ENCODE data around the gene THAP7. TPM values are rescaled to one million over a fixed set of nuclear protein-coding genes. Genes with fewer than 3 reads are reported as not detected.

THAP7 gene
- total and polyA plus RNA-seq, 2 of the 13 experiments (the other 11 are each of a cell fraction or from before 2014, with no cell fraction given): 13.0 to 25.5 TPM

GRCh38 chr22:21009638-21010425, 7.9 kb upstream of the THAP7 start (continued):
- TF ChIP-seq HBP1 (CRISPR knock-in tag; IDR thresholded peaks at IDR 0.05; ENCODE audit: low read depth): peak; percentile 93
- no peak for TF ChIP-seq REXO4 (CRISPR knock-in tag; IDR thresholded peaks at IDR 0.05; ENCODE audit: borderline replicate concordance)
- TF ChIP-seq ZNF562 (CRISPR knock-in tag; IDR thresholded peaks at IDR 0.05; ENCODE audit: borderline replicate concordance): no peak
- no peak for TF ChIP-seq CEBPB (IDR thresholded peaks at IDR 0.05; ENCODE audit: borderline replicate concordance, low read depth, low read length)
- no peak for TF ChIP-seq ZSCAN29 (CRISPR knock-in tag; conservative IDR thresholded peaks at IDR 0.05)
- TF ChIP-seq KDM3A (CRISPR knock-in tag; IDR thresholded peaks at IDR 0.05; ENCODE audit: low read depth): no peak
- no peak for TF ChIP-seq AGO1 (IDR thresholded peaks at IDR 0.05; ENCODE audit: low read depth, low read length, poor library complexity, severe bottlenecking)
- TF ChIP-seq KLF11 (CRISPR knock-in tag; IDR thresholded peaks at IDR 0.05): peak; percentile 97
- no peak for TF ChIP-seq ZBTB4 (CRISPR knock-in tag; IDR thresholded peaks at IDR 0.05; ENCODE audit: borderline replicate concordance)
- TF ChIP-seq SP140L (CRISPR knock-in tag; IDR thresholded peaks at IDR 0.05; ENCODE audit: borderline replicate concordance): peak; percentile 69; the same call in 1 of the 2 replicates
- no peak for TF ChIP-seq THYN1 (CRISPR knock-in tag; IDR thresholded peaks at IDR 0.05; ENCODE audit: borderline replicate concordance, low read depth)
- no peak for TF ChIP-seq NR2F6 (IDR thresholded peaks at IDR 0.05)
- TF ChIP-seq NR2F6 (CRISPR knock-in tag; IDR thresholded peaks at IDR 0.05): 0 out of 2 replicates have a peak, but pooled peaks have one; percentile 58
- peak; percentile 84; the same call in 1 of the 2 replicates for TF ChIP-seq SIN3A (IDR thresholded peaks at IDR 0.05; ENCODE audit: borderline replicate concordance, low read depth, low read length)
- TF ChIP-seq ZNF343 (CRISPR knock-in tag; IDR thresholded peaks at IDR 0.05): no peak
- TF ChIP-seq MXD1 (CRISPR knock-in tag; IDR thresholded peaks at IDR 0.05): no peak
- no peak for TF ChIP-seq TAF15 (IDR thresholded peaks at IDR 0.05; ENCODE audit: low read depth, low read length, poor library complexity, severe bottlenecking)
- no peak for TF ChIP-seq ZNF512 (CRISPR knock-in tag; IDR thresholded peaks at IDR 0.05)
- no peak for TF ChIP-seq ZNF280B (CRISPR knock-in tag; IDR thresholded peaks at IDR 0.05; ENCODE audit: borderline replicate concordance)
- TF ChIP-seq FOXK1 (CRISPR knock-in tag; IDR thresholded peaks at IDR 0.05; ENCODE audit: borderline replicate concordance, low read depth): peak; percentile 84; the same call in 1 of the 2 replicates
- TF ChIP-seq NCOA2 (CRISPR knock-in tag; IDR thresholded peaks at IDR 0.05): peak; percentile 56; the same call in 1 of the 2 replicates
